MM.1S (cell line): ENCODE measurements around the gene KIAA0040.

Experiments used
- DNase-seq: peaks from one replicate; pipeline ENCODE4 v3.0.0-alpha.2; 2015
- H2AFZ ChIP-seq: fragments of 300-600 bp; sonication (generic); 2 replicates; pipeline ENCODE4 v1.6.0; 2016; ENCODE audit warnings: antibody characterized with exemption, low read length
- H3F3A ChIP-seq: fragments of 300-600 bp; sonication (generic); 2 replicates; pipeline ENCODE4 v1.6.1; 2016; ENCODE audit warnings: mild to moderate bottlenecking, antibody characterized with exemption, low read length, moderate library complexity, mixed read lengths; ENCODE audit not compliant: insufficient read depth
- H3K27ac ChIP-seq: fragments of 300-600 bp; sonication (generic); 2 replicates; pipeline ENCODE4 v1.5.1; 2016; ENCODE audit warnings: mild to moderate bottlenecking, low read length
- H3K27me3 ChIP-seq: fragments of 300-600 bp; sonication (generic); replicated peaks from 2 replicates; pipeline ENCODE4 v1.6.0; 2016; ENCODE audit warnings: low read length; ENCODE audit not compliant: insufficient read depth
- H3K36me3 ChIP-seq: fragments of 300-600 bp; sonication (generic); replicated peaks from 2 replicates; pipeline ENCODE4 v1.6.1; 2016; ENCODE audit warnings: mild to moderate bottlenecking, low read length, mixed read lengths; ENCODE audit not compliant: insufficient read depth
- H3K4me1 ChIP-seq: fragments of 300-600 bp; sonication (generic); 2 replicates; pipeline ENCODE4 v1.6.1; 2016; ENCODE audit warnings: low read length, mixed read lengths
- H3K4me2 ChIP-seq: fragments of 300-600 bp; sonication (generic); 2 replicates; pipeline ENCODE4 v1.6.0; 2016; ENCODE audit warnings: low read depth, low read length
- H3K4me3 ChIP-seq: fragments of 300-600 bp; sonication (generic); 2 replicates; pipeline ENCODE4 v1.5.1; 2016; ENCODE audit warnings: low read length, mixed read lengths
- H3K79me2 ChIP-seq: fragments of 300-600 bp; sonication (generic); 2 replicates; pipeline ENCODE4 v1.6.1; 2016; ENCODE audit warnings: mixed run types, low read length, mixed read lengths
- H3K9ac ChIP-seq: fragments of 300-600 bp; sonication (generic); 2 replicates; pipeline ENCODE4 v1.6.1; 2016; ENCODE audit warnings: low read length, mixed read lengths
- H3K9me2 ChIP-seq: fragments of 300-600 bp; sonication (generic); replicated peaks from 2 replicates; pipeline ENCODE4 v1.6.1; 2016; ENCODE audit warnings: mild to moderate bottlenecking, low read length, mixed read lengths; ENCODE audit not compliant: insufficient read depth
- H3K9me3 ChIP-seq: fragments of 300-600 bp; sonication (generic); replicated peaks from 2 replicates; pipeline ENCODE4 v1.6.1; 2016; ENCODE audit warnings: mild to moderate bottlenecking, low read length, mixed read lengths; ENCODE audit not compliant: insufficient read depth
- H4K20me1 ChIP-seq: fragments of 300-600 bp; sonication (generic); 2 replicates; pipeline ENCODE4 v1.6.1; 2016; ENCODE audit warnings: mild to moderate bottlenecking, low read length, moderate library complexity, mixed read lengths; ENCODE audit not compliant: insufficient read depth
- EZH2 ChIP-seq: fragments of 300-600 bp; sonication (generic); optimal IDR thresholded peaks from 2 replicates; pipeline ENCODE3; 2017; ENCODE audit warnings: low read depth, mild to moderate bottlenecking, antibody characterized with exemption, low read length, mixed read lengths
- EZH2phosphoT487 ChIP-seq: fragments of 300-600 bp; sonication (generic); IDR thresholded peaks from 2 replicates; pipeline ENCODE4 v1.6.1; 2018; ENCODE audit warnings: antibody characterized with exemption, low read length
- TF ChIP-seq, protein P1 (sequence below): fragments of 300-600 bp; sonication (generic); IDR thresholded peaks from 2 replicates; pipeline ENCODE4 v1.5.1; 2016; ENCODE audit warnings: antibody characterized with exemption, low read length, mixed read lengths

Gene KIAA0040

DNA sequence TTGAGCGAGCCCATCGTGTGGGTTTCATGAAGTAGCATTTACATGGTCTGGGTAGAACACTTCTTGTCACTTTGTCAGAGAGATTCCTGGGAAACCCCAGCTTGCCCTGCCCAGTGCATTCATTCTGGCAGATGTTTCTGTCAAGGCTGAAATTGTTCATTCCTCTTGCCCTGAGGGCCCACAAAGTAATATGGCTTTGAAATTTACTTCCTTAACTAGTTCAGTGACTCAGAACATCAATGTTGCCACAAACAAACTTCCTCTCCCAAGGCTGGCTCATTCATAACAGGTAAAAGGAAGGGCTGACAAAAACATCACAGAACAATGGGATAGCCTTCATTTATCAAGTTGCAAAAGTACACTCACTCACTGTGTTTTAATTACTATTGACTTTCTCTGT lies 5.0 kb upstream of the KIAA0040 start:
- TF ChIP-seq EZH2phosphoT487: no peak
- no peak for TF ChIP-seq EZH2
- TF ChIP-seq, protein P1, sequence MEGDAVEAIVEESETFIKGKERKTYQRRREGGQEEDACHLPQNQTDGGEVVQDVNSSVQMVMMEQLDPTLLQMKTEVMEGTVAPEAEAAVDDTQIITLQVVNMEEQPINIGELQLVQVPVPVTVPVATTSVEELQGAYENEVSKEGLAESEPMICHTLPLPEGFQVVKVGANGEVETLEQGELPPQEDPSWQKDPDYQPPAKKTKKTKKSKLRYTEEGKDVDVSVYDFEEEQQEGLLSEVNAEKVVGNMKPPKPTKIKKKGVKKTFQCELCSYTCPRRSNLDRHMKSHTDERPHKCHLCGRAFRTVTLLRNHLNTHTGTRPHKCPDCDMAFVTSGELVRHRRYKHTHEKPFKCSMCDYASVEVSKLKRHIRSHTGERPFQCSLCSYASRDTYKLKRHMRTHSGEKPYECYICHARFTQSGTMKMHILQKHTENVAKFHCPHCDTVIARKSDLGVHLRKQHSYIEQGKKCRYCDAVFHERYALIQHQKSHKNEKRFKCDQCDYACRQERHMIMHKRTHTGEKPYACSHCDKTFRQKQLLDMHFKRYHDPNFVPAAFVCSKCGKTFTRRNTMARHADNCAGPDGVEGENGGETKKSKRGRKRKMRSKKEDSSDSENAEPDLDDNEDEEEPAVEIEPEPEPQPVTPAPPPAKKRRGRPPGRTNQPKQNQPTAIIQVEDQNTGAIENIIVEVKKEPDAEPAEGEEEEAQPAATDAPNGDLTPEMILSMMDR: no peak
- Histone ChIP-seq H3K27ac (no peak overlapping the region), H3K9me3 (no peaks in the 10 kb centered on the region)

GRCh38 chr1:175195798-175196197 lies 3.2 kb upstream of the KIAA0040 start:
- DNase-seq: no peak
- H3K9me3 ChIP-seq: no peaks in the 10 kb centered on the region
- H3K4me3 ChIP-seq: no peak overlapping the region
- peaks cover 15% of the 10 kb centered on the region for H3F3A ChIP-seq
- H4K20me1 ChIP-seq: no peaks in the 10 kb centered on the region
- H3K4me2 ChIP-seq: no peak overlapping the region
- H3K4me1 ChIP-seq: peaks cover 21% of the 10 kb centered on the region
- no peak overlapping the region for H3K27ac ChIP-seq
- no peaks in the 10 kb centered on the region for H3K9me2 ChIP-seq
- 0 out of 2 replicates have a peak overlapping the region, but pooled peaks have one; percentile 0 for H2AFZ ChIP-seq
- no peak for TF ChIP-seq EZH2
- no peaks in the 10 kb centered on the region for H3K27me3 ChIP-seq
- peaks cover 17% of the 10 kb centered on the region for H3K79me2 ChIP-seq
- H3K36me3 ChIP-seq: no peaks in the 10 kb centered on the region
- no peak overlapping the region for H3K9ac ChIP-seq

More for the DNA sequence above, 5.0 kb upstream of the KIAA0040 start:
- Histone ChIP-seq H4K20me1 (no peaks in the 10 kb centered on the region), H3K9ac (no peak overlapping the region), H3K4me2 (no peak overlapping the region), H3K27me3 (no peaks in the 10 kb centered on the region), H3F3A (peaks cover 7% of the 10 kb centered on the region), H3K4me3 (no peak overlapping the region), H3K9me2 (no peaks in the 10 kb centered on the region), H3K79me2 (0 out of 2 replicates have a peak, but pooled peaks cover under 1% of the 10 kb centered on the region), H3K36me3 (no peaks in the 10 kb centered on the region), H2AFZ (no peak overlapping the region), H3K4me1 (peaks cover 18% of the 10 kb centered on the region)
- no peak for DNase-seq

GRCh38 chr1:175195281-175195680 lies 2.7 kb upstream of the KIAA0040 start:
- Histone ChIP-seq H3K9ac (no peak overlapping the region), H3K27ac (no peak overlapping the region), H2AFZ (0 out of 2 replicates have a peak overlapping the region, but pooled peaks have one; percentile 0), H3K36me3 (no peaks in the 10 kb centered on the region), H3K4me2 (no peak overlapping the region), H3K9me2 (no peaks in the 10 kb centered on the region), H3K9me3 (no peaks in the 10 kb centered on the region), H3K79me2 (peaks cover 23% of the 10 kb centered on the region), H3F3A (peaks cover 15% of the 10 kb centered on the region), H3K27me3 (no peaks in the 10 kb centered on the region), H3K4me3 (no peak overlapping the region), H4K20me1 (no peaks in the 10 kb centered on the region), H3K4me1 (peaks cover 26% of the 10 kb centered on the region)
- TF ChIP-seq, protein P1: no peak
- TF ChIP-seq EZH2phosphoT487: no peak
- no peak for TF ChIP-seq EZH2
- no peak for DNase-seq

GRCh38 chr1:175193527-175193910 lies 943 bp upstream of the KIAA0040 start:
- H3K9me3 ChIP-seq: no peaks in the 10 kb centered on the region
- H3K27me3 ChIP-seq: no peaks in the 10 kb centered on the region
- DNase-seq: no peak
- peaks cover 40% of the 10 kb centered on the region for H3K79me2 ChIP-seq
- H3K4me3 ChIP-seq: peak overlapping the region; percentile 63
- peaks cover 44% of the 10 kb centered on the region for H3K4me1 ChIP-seq
- peak overlapping the region; percentile 82 for H2AFZ ChIP-seq
- H3K9me2 ChIP-seq: no peaks in the 10 kb centered on the region
- TF ChIP-seq EZH2phosphoT487 (no peak), EZH2 (no peak)
- TF ChIP-seq, protein P1: no peak
- H4K20me1 ChIP-seq: no peaks in the 10 kb centered on the region
- no peak overlapping the region; the same call in 1 of the 2 replicates for H3K27ac ChIP-seq
- no peaks in the 10 kb centered on the region for H3K36me3 ChIP-seq
- peak overlapping the region; percentile 63; the same call in 1 of the 2 replicates for H3K9ac ChIP-seq
- peaks cover 26% of the 10 kb centered on the region for H3F3A ChIP-seq
- peak overlapping the region; percentile 83 for H3K4me2 ChIP-seq
